GM12878 (cell line): Measurements from ENCODE around the gene VPS18. TPM values are rescaled to one million over a fixed set of nuclear protein-coding genes. Genes with fewer than 3 reads are reported as not detected.

Experiments used
- ATAC-seq: fragments of 200-7000 bp; cut with Tn5 transposase; 3 replicates; pipeline ENCODE4 v1.9.1; 2020; ENCODE audit warnings: mild to moderate bottlenecking, moderate library complexity
- BruUV-seq: library from RNA; stranded (reverse); fragments of 400-500 nt; replicated peaks from 2 replicates; lab custom pipeline; 2021; lab: Mats Ljungman, UMichigan
- CTCF ChIA-PET: fragments of 300-600 bp; sonication (Branson Sonifier 250); formaldehyde crosslinking; extraction: SDS; loops from one replicate; lab custom pipeline; 2021; ENCODE audit warnings: inconsistent platforms; lab: Yijun Ruan, JAX
- POLR2A ChIA-PET: fragments of 350-600 bp; formaldehyde crosslinking; extraction: SDS; loops from one replicate; lab custom pipeline; 2021; ENCODE audit warnings: inconsistent platforms; lab: Charles Lee
- RAD21 ChIA-PET: fragments of 300-600 bp; sonication (Branson Sonifier 250); formaldehyde crosslinking; loops from one replicate; lab custom pipeline; 2023; ENCODE audit warnings: antibody characterized with exemption; ENCODE audit not compliant: unreplicated experiment; lab: Charles Lee
- SMC1A ChIA-PET: fragments of 300-600 bp; sonication (Branson Sonifier 250); formaldehyde crosslinking; loops from one replicate; lab custom pipeline; 2023; ENCODE audit not compliant: unreplicated experiment, uncharacterized antibody; lab: Charles Lee
- DNase-seq: peaks from one replicate; pipeline ENCODE4 v3.0.0-alpha.2; 2011; ENCODE audit warnings: low read depth, low spot score
- FAIRE-seq: peaks from 3 replicates; lab custom pipeline; 2011; peaks lifted over from hg19 to GRCh38; lab: Jason Lieb, UNC
- H2AFZ ChIP-seq: 2 replicates; pipeline ENCODE4 v1.6.0; 2011; ENCODE audit warnings: low read depth, low read length, control low read depth; ENCODE audit not compliant: control insufficient read depth
- H3K27ac ChIP-seq: 2 replicates; pipeline ENCODE4 v1.5.1; 2011; ENCODE audit warnings: control low read depth; ENCODE audit not compliant: control insufficient read depth, insufficient read depth
- H3K27me3 ChIP-seq, 2 experiments: replicated peaks in 1 of 2; 2 replicates each; pipeline versions ENCODE4 v1.6.0 to v1.6.1; 2011; ENCODE audit warnings: low read length in 1 of 2; ENCODE audit not compliant: control insufficient read depth in 2 of 2, insufficient read depth in 2 of 2
- H3K36me3 ChIP-seq, 2 experiments: 2 replicates each; pipeline ENCODE4 v1.5.1; 2011; ENCODE audit warnings: low read length in 1 of 2; ENCODE audit not compliant: control insufficient read depth in 2 of 2, insufficient read depth in 2 of 2
- H3K4me1 ChIP-seq: 2 replicates; pipeline ENCODE4 v1.6.1; 2011; ENCODE audit warnings: mild to moderate bottlenecking, low read length, moderate library complexity, mixed read lengths; ENCODE audit not compliant: control insufficient read depth, insufficient read depth
- H3K4me2 ChIP-seq: 2 replicates; pipeline ENCODE4 v1.6.0; 2011; ENCODE audit warnings: control low read depth; ENCODE audit not compliant: control insufficient read depth, insufficient read depth
- H3K4me3 ChIP-seq: fragments of 200-600 bp; sonication (generic); 2 replicates; pipeline ENCODE4 v1.5.1; 2016
- H3K79me2 ChIP-seq: 2 replicates; pipeline ENCODE4 v1.6.0; 2011; ENCODE audit warnings: low read length; ENCODE audit not compliant: control insufficient read depth, insufficient read depth
- H3K9ac ChIP-seq: 2 replicates; pipeline ENCODE4 v1.8.0; 2011; ENCODE audit warnings: low read length, control low read depth, mixed read lengths; ENCODE audit not compliant: control insufficient read depth, insufficient read depth
- H3K9me3 ChIP-seq: replicated peaks from 3 replicates; pipeline ENCODE4 v1.5.1; 2011; ENCODE audit warnings: mild to moderate bottlenecking, low read length; ENCODE audit not compliant: control insufficient read depth, insufficient read depth
- H4K20me1 ChIP-seq: 2 replicates; pipeline ENCODE4 v1.6.0; 2011; ENCODE audit not compliant: control insufficient read depth, insufficient read depth
- CHD2 ChIP-seq: IDR thresholded peaks from 2 replicates; pipeline ENCODE4 v1.6.1; 2011; ENCODE audit warnings: low read depth, low read length, improper control_type of control experiment, borderline replicate concordance
- RAD21 ChIP-seq: IDR thresholded peaks from 2 replicates; pipeline ENCODE4 v1.6.1; 2011; ENCODE audit warnings: mild to moderate bottlenecking, low read depth, low read length, moderate library complexity; ENCODE audit not compliant: insufficient read depth
- SMC3 ChIP-seq: IDR thresholded peaks from 2 replicates; pipeline ENCODE4 v1.6.1; 2011; ENCODE audit warnings: low read length, improper control_type of control experiment, borderline replicate concordance
- ZBED1 ChIP-seq: IDR thresholded peaks from 2 replicates; pipeline ENCODE4 v1.6.1; 2016; ENCODE audit warnings: borderline replicate concordance
- WGBS: methylation state at CpG from one replicate; pipeline ENCODE4 v1.1.6; 2016; ENCODE audit warnings: low lambda C conversion rate; ENCODE audit not compliant: insufficient replicate concordance, insufficient coverage; ENCODE audit errors: missing lambda C conversion rate; 5-methylcytosine and 5-hydroxymethylcytosine counted together
- in situ Hi-C: fragments of 300-500 bp; cut with MboI; formaldehyde crosslinking; loops from 9 replicates; pipeline ENCODE4 v1.14.3; 2018; ENCODE audit warnings: mixed read lengths
- intact Hi-C: fragments of 100-400 bp; cut with micrococcal nuclease; formaldehyde crosslinking; loops from one replicate; pipeline ENCODE4 v1.14.2; 2022; ENCODE audit not compliant: unreplicated experiment
- polyA plus RNA-seq, 11 experiments: library from polyadenylated mRNA; depleted of rRNA in 4 of 11; unstranded in 6 of 11; stranded (reverse) in 5 of 11; fragments of >200 nt; fragmentation: Nextera tagmentation in 4 of 11; fragmentation: Illumina TruSeq in 1 of 11; extraction: Ambion mirVana in 4 of 11; extraction: Trizol in 1 of 11; gene quantifications; 1 replicate in 1 of 11; 2 replicates in 10 of 11; pipeline versions ENCODE4 v1.2.1 to v1.2.3, GENCODE V29; 2011 to 2016; ENCODE audit warnings: inconsistent platforms in 2 of 11, missing spikeins in 2 of 11, low read depth in 1 of 11
- total RNA-seq, 4 experiments: library from RNA; depleted of rRNA in 3 of 4; stranded (reverse); fragments of >200 nt in 3 of 4; fragmentation: Illumina TruSeq in 1 of 4; extraction: Trizol in 1 of 4; gene quantifications; 2 replicates each; pipeline versions ENCODE4 v1.2.1 to v1.2.3, GENCODE V29; 2013 to 2021
- TF ChIP-seq, protein P1 (sequence below), 3 experiments: IDR thresholded peaks in 2 of 3; conservative IDR thresholded peaks in 1 of 3; 2 replicates each; pipeline ENCODE4 v1.5.1; 2011; ENCODE audit warnings: low read depth in 3 of 3, low read length in 3 of 3, mild to moderate bottlenecking in 3 of 3, control low read depth in 2 of 3, moderate library complexity in 2 of 3, inconsistent platforms in 1 of 3, mixed read lengths in 1 of 3; ENCODE audit not compliant: control insufficient read depth in 2 of 3, insufficient read depth in 1 of 3; ENCODE audit errors: extremely low read depth in 1 of 3
- TF ChIP-seq, protein P2 (sequence below): fragments of 450-650 bp; IDR thresholded peaks from 2 replicates; pipeline ENCODE4 v1.6.1; 2016; ENCODE audit warnings: mild to moderate bottlenecking

Gene VPS18
- total and polyA plus RNA-seq, 10 of the 15 experiments (the other 5 are each of a cell fraction or from before 2014, with no cell fraction given): 0.71 to 20.4 (median 10.6) TPM

DNA sequence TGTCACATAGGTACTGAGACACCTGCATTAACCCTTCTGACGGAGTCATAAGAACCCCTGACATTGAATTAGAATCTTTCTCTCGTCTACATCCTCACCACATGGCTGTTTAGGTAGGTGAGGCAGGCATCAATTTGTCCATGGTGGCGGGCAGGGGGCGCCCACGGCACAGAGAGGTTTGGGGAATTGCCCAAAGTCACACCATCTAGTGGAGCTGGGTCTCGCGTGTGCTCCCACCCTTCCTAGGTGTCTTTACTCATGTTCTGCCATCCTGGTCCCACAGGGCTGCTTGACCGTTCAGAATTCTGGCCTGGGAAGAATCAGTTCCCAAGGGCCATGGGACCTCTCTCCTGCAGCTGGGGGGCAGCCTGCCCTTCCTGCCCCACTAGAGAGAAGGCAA lies 20.2 kb downstream of the VPS18 start:
- Histone ChIP-seq H3K4me3 (no peak overlapping the region), H3K36me3 (no peaks in the 10 kb centered on the region), H2AFZ (no peak overlapping the region), H3K27me3 (no peaks in the 10 kb centered on the region; a peak in 1 of 4 replicates), H3K9ac (no peak overlapping the region), H4K20me1 (no peaks in the 10 kb centered on the region), H3K9me3 (no peaks in the 10 kb centered on the region), H3K27ac (no peak overlapping the region), H3K4me1 (peaks cover 9% of the 10 kb centered on the region), H3K4me2 (no peak overlapping the region), H3K79me2 (no peaks in the 10 kb centered on the region)
- WGBS: 44% methylated on average over 8 of the region's 8 CpGs
- in situ Hi-C loops (no loop called here), intact Hi-C loops (no loop called here)
- SMC1A ChIA-PET: interaction anchor here (1.1 to 2.1 kb wide), 7 partner anchors 10 to 274 kb away, joined by 3 to 8 read pairs (median 4); no protein-coding TSS in a partner anchor
- no peak for FAIRE-seq
- POLR2A ChIA-PET: interaction anchor here (0.6 to 0.7 kb wide), 2 partner anchors 44 to 189 kb away, joined by 4 read pairs; no protein-coding TSS in a partner anchor
- RAD21 ChIA-PET: interaction anchor here (0.6 to 1.3 kb wide), 6 partner anchors 27 to 270 kb away, joined by 3 to 7 read pairs (median 3); no protein-coding TSS in a partner anchor
- CTCF ChIA-PET: interaction anchor here (0.6 to 6.1 kb wide), 14 partner anchors 10 to 276 kb away, joined by 3 to 30 read pairs (median 3); partner anchors contain the start of gene RHOV
- no TSS peak for BruUV-seq
- DNase-seq: no peak
- TF ChIP-seq ZBED1 (no peak), SMC3 (peak; percentile 38; the same call in 1 of the 2 replicates), CHD2 (0 out of 2 replicates have a peak, but pooled peaks have one; percentile 9), RAD21 (peak; percentile 24; the same call in 1 of the 2 replicates)
- TF ChIP-seq, protein P1, sequence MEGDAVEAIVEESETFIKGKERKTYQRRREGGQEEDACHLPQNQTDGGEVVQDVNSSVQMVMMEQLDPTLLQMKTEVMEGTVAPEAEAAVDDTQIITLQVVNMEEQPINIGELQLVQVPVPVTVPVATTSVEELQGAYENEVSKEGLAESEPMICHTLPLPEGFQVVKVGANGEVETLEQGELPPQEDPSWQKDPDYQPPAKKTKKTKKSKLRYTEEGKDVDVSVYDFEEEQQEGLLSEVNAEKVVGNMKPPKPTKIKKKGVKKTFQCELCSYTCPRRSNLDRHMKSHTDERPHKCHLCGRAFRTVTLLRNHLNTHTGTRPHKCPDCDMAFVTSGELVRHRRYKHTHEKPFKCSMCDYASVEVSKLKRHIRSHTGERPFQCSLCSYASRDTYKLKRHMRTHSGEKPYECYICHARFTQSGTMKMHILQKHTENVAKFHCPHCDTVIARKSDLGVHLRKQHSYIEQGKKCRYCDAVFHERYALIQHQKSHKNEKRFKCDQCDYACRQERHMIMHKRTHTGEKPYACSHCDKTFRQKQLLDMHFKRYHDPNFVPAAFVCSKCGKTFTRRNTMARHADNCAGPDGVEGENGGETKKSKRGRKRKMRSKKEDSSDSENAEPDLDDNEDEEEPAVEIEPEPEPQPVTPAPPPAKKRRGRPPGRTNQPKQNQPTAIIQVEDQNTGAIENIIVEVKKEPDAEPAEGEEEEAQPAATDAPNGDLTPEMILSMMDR (IDR thresholded peaks at IDR 0.05 in 2 of 3, conservative IDR thresholded peaks at IDR 0.05 in 1 of 3; ENCODE audit: control insufficient read depth in 2 of 3, extremely low read depth in 1 of 3, insufficient read depth in 1 of 3, low read depth in 3 of 3, low read length in 3 of 3): peak; percentile 39 to 53 (median 49); a peak in 4 of 6 replicates
- TF ChIP-seq, protein P2, sequence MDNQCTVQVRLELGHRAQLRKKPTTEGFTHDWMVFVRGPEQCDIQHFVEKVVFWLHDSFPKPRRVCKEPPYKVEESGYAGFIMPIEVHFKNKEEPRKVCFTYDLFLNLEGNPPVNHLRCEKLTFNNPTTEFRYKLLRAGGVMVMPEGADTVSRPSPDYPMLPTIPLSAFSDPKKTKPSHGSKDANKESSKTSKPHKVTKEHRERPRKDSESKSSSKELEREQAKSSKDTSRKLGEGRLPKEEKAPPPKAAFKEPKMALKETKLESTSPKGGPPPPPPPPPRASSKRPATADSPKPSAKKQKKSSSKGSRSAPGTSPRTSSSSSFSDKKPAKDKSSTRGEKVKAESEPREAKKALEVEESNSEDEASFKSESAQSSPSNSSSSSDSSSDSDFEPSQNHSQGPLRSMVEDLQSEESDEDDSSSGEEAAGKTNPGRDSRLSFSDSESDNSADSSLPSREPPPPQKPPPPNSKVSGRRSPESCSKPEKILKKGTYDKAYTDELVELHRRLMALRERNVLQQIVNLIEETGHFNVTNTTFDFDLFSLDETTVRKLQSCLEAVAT: no peak
- ATAC-seq: peak; percentile 73
